IMR-90 (cell line): ENCODE measurements around the gene KRTAP10-5. TPM values are rescaled to one million over a fixed set of nuclear protein-coding genes. Genes with fewer than 3 reads are reported as not detected.

ENCODE experiments used
- ATAC-seq: fragments of 200-7000 bp; cut with Tn5 transposase; 2 replicates; pipeline ENCODE4 v1.9.1; 2020; ENCODE audit warnings: low read depth, mild to moderate bottlenecking, moderate library complexity
- BruUV-seq: library from RNA; stranded (reverse); fragments of 400-500 nt; replicated peaks from 2 replicates; lab custom pipeline; 2021; lab: Mats Ljungman, UMichigan
- CTCF ChIA-PET: fragments of 300-600 bp; formaldehyde crosslinking; extraction: SDS; loops from one replicate; lab custom pipeline; 2021; ENCODE audit warnings: antibody characterized with exemption; lab: Yijun Ruan, JAX
- POLR2A ChIA-PET: fragments of 300-600 bp; sonication (Branson Sonifier 250); formaldehyde crosslinking; loops from one replicate; lab custom pipeline; 2022; ENCODE audit warnings: antibody characterized with exemption; ENCODE audit not compliant: unreplicated experiment; lab: Charles Lee
- DNase-seq: peaks from one replicate; pipeline ENCODE4 v3.0.0; 2013
- H2AFZ ChIP-seq: replicated peaks from 2 replicates; pipeline ENCODE3; 2013; ENCODE audit warnings: low read length, mild to moderate bottlenecking; ENCODE audit not compliant: poor library complexity
- H2AK5ac ChIP-seq: 2 replicates; pipeline ENCODE4 v1.6.1; 2013; ENCODE audit warnings: low read depth, low read length, inconsistent platforms
- H2AK9ac ChIP-seq: replicated peaks from 2 replicates; pipeline ENCODE3; 2013; ENCODE audit warnings: mild to moderate bottlenecking, low read depth, low read length, moderate library complexity; ENCODE audit not compliant: poor library complexity
- H2BK120ac ChIP-seq: 2 replicates; pipeline ENCODE4 v1.6.1; 2013; ENCODE audit warnings: low read depth, low read length, inconsistent platforms
- H2BK15ac ChIP-seq: 3 replicates; pipeline ENCODE4 v1.6.1; 2013; ENCODE audit warnings: low read depth, low read length, inconsistent platforms
- H2BK20ac ChIP-seq: 2 replicates; pipeline ENCODE4 v1.6.1; 2013; ENCODE audit warnings: low read depth, mild to moderate bottlenecking, inconsistent platforms, low read length, moderate library complexity
- H2BK5ac ChIP-seq: 2 replicates; pipeline ENCODE4 v1.6.1; 2013; ENCODE audit warnings: mild to moderate bottlenecking, low read depth, low read length, inconsistent platforms; ENCODE audit not compliant: poor library complexity, severe bottlenecking
- H3K14ac ChIP-seq: replicated peaks from 2 replicates; pipeline ENCODE4 v1.6.1; 2013; ENCODE audit warnings: low read depth, low read length, inconsistent platforms
- H3K18ac ChIP-seq: 2 replicates; pipeline ENCODE4 v1.6.1; 2013; ENCODE audit warnings: low read depth, low read length, control low read depth
- H3K23ac ChIP-seq: 2 replicates; pipeline ENCODE4 v1.6.1; 2013; ENCODE audit warnings: low read depth, low read length, inconsistent platforms
- H3K27ac ChIP-seq: 2 replicates; pipeline ENCODE4 v1.5.1; 2013; ENCODE audit warnings: mild to moderate bottlenecking, control low read depth, low read length; ENCODE audit not compliant: insufficient read depth
- H3K27me3 ChIP-seq: 2 replicates; pipeline ENCODE4 v1.6.1; 2013; ENCODE audit warnings: low read length; ENCODE audit not compliant: control insufficient read depth, insufficient read depth
- H3K36me3 ChIP-seq: 2 replicates; pipeline ENCODE4 v1.6.1; 2013; ENCODE audit warnings: low read length, mixed read lengths; ENCODE audit not compliant: control insufficient read depth, insufficient read depth
- H3K4ac ChIP-seq: 2 replicates; pipeline ENCODE4 v1.6.1; 2013; ENCODE audit warnings: low read depth, low read length, inconsistent platforms
- H3K4me1 ChIP-seq: 2 replicates; pipeline ENCODE4 v1.6.1; 2013; ENCODE audit warnings: low read length, mixed read lengths; ENCODE audit not compliant: control insufficient read depth, insufficient read depth
- H3K4me2 ChIP-seq: 2 replicates; pipeline ENCODE4 v1.6.1; 2013; ENCODE audit warnings: low read depth, mild to moderate bottlenecking, control low read depth, low read length, moderate library complexity
- H3K4me3 ChIP-seq: 2 replicates; pipeline ENCODE4 v1.5.1; 2013; ENCODE audit warnings: low read depth, mild to moderate bottlenecking, control low read depth, low read length, moderate library complexity; ENCODE audit not compliant: insufficient read depth
- H3K56ac ChIP-seq: 2 replicates; pipeline ENCODE4 v1.6.1; 2013; ENCODE audit warnings: low read length, inconsistent platforms; ENCODE audit not compliant: insufficient read depth; ENCODE audit errors: extremely low read depth
- H3K79me1 ChIP-seq, 2 experiments: 2 replicates each; pipeline ENCODE4 v1.6.1; 2013; ENCODE audit warnings: low read length in 2 of 2, inconsistent platforms in 1 of 2, low read depth in 1 of 2
- H3K9ac ChIP-seq: 2 replicates; pipeline ENCODE4 v1.6.1; 2013; ENCODE audit warnings: low read depth, low read length, control low read depth
- H3K9me1 ChIP-seq: 2 replicates; pipeline ENCODE4 v1.6.1; 2013; ENCODE audit warnings: low read length, inconsistent platforms; ENCODE audit not compliant: insufficient read depth
- H3K9me3 ChIP-seq: 2 replicates; pipeline ENCODE4 v1.6.1; 2013; ENCODE audit warnings: low read length; ENCODE audit not compliant: control insufficient read depth, insufficient read depth
- H4K20me1 ChIP-seq: 2 replicates; pipeline ENCODE4 v1.6.1; 2013; ENCODE audit warnings: low read length, inconsistent platforms; ENCODE audit not compliant: insufficient read depth
- H4K5ac ChIP-seq: 2 replicates; pipeline ENCODE4 v1.6.1; 2013; ENCODE audit warnings: mild to moderate bottlenecking, low read depth, low read length, control low read depth
- H4K8ac ChIP-seq, 2 experiments: 2 replicates each; pipeline ENCODE4 v1.6.1; 2013; ENCODE audit warnings: low read depth in 2 of 2, low read length in 2 of 2, control low read depth in 1 of 2, inconsistent platforms in 1 of 2
- H4K91ac ChIP-seq: 2 replicates; pipeline ENCODE4 v1.6.1; 2013; ENCODE audit warnings: low read depth, low read length, inconsistent platforms; ENCODE audit not compliant: insufficient read depth
- BHLHE40 ChIP-seq: fragments of 150-350 bp; IDR thresholded peaks from 2 replicates; pipeline ENCODE4 v1.6.1; 2016; ENCODE audit warnings: mild to moderate bottlenecking, low read depth, low read length
- CHD1 ChIP-seq: IDR thresholded peaks from 2 replicates; pipeline ENCODE4 v1.6.1; 2012; ENCODE audit warnings: low read depth, low read length, improper control_type of control experiment
- FOS ChIP-seq: fragments of 150-350 bp; IDR thresholded peaks from 2 replicates; pipeline ENCODE4 v1.6.1; 2016; ENCODE audit warnings: low read depth, low read length
- MAFK ChIP-seq: IDR thresholded peaks from 2 replicates; pipeline ENCODE4 v1.6.1; 2012; ENCODE audit warnings: low read depth, low read length, improper control_type of control experiment
- MAZ ChIP-seq: IDR thresholded peaks from 2 replicates; pipeline ENCODE4 v1.6.1; 2012; ENCODE audit warnings: low read depth, mild to moderate bottlenecking, low read length, improper control_type of control experiment, moderate library complexity, borderline replicate concordance
- MXI1 ChIP-seq: IDR thresholded peaks from 2 replicates; pipeline ENCODE4 v1.6.1; 2012; ENCODE audit warnings: low read depth, mild to moderate bottlenecking, low read length, moderate library complexity, borderline replicate concordance
- RAD21 ChIP-seq: IDR thresholded peaks from 2 replicates; pipeline ENCODE4 v1.6.1; 2012; ENCODE audit warnings: low read length, improper control_type of control experiment
- RFX5 ChIP-seq: IDR thresholded peaks from 2 replicates; pipeline ENCODE4 v1.8.0; 2012; ENCODE audit warnings: low read depth, mild to moderate bottlenecking, low read length, moderate library complexity
- USF2 ChIP-seq: fragments of 150-350 bp; IDR thresholded peaks from 2 replicates; pipeline ENCODE4 v1.6.1; 2017; ENCODE audit warnings: mild to moderate bottlenecking, antibody characterized with exemption, low read length, low read depth
- WGBS, 2 experiments: methylation state at CpG; one replicate each; pipeline versions ENCODE4 v1.1.5 to v1.1.7; 2013; ENCODE audit warnings: missing lambda C conversion rate in 2 of 2; ENCODE audit not compliant: insufficient read length in 1 of 2; ENCODE audit errors: extremely low coverage in 2 of 2; 5-methylcytosine and 5-hydroxymethylcytosine counted together
- dilution Hi-C: fragments of 300-500 bp; cut with HindIII; formaldehyde crosslinking; loops from one replicate; pipeline ENCODE4 v1.14.3; 2018; ENCODE audit warnings: low sequenced_read_pairs; ENCODE audit not compliant: unreplicated experiment
- in situ Hi-C: fragments of 300-500 bp; cut with MboI; formaldehyde crosslinking; loops from 3 replicates; pipeline ENCODE4 v1.14.3; 2019; ENCODE audit warnings: low sequenced_read_pairs, inconsistent platforms, mixed read lengths
- intact Hi-C: fragments of 100-400 bp; cut with micrococcal nuclease; formaldehyde crosslinking; loops from 2 replicates; pipeline ENCODE4 v1.10.0; 2022
- polyA plus RNA-seq, 3 experiments: library from polyadenylated mRNA; depleted of rRNA; stranded (reverse); fragments of >200 nt; gene quantifications; 2 replicates each; pipeline ENCODE4 v1.2.3, GENCODE V29; 2012; ENCODE audit warnings: low replicate concordance in 1 of 3
- total RNA-seq: library from RNA; depleted of rRNA; stranded (reverse); fragments of >200 nt; gene quantifications from 2 replicates; pipeline ENCODE4 v1.2.3, GENCODE V29; 2012

Gene KRTAP10-5
- total and polyA plus RNA-seq, 2 of the 4 experiments (the other 2 are of a cell fraction): not detected

GRCh38 chr21:44582055-44582454 lies 1.7 kb upstream of the KRTAP10-5 start:
- BruUV-seq: no TSS peak
- H3K23ac ChIP-seq: no peak overlapping the region
- ChIA-PET POLR2A (no interaction called here), CTCF (no interaction called here)
- H2BK120ac ChIP-seq: no peak overlapping the region
- no peaks in the 10 kb centered on the region for H4K20me1 ChIP-seq
- no peak overlapping the region for H3K14ac ChIP-seq
- DNase-seq: no peak
- dilution Hi-C loops (no loop called here), in situ Hi-C loops (no loop called here), intact Hi-C loops (no loop called here)
- H4K91ac ChIP-seq: no peak overlapping the region
- H3K4me3 ChIP-seq: no peak overlapping the region
- H3K56ac ChIP-seq: no peak overlapping the region
- no peak overlapping the region for H3K27ac ChIP-seq
- no peak for ATAC-seq
- no peaks in the 10 kb centered on the region for H3K79me1 ChIP-seq
- no peak overlapping the region for H2AFZ ChIP-seq
- H2BK15ac ChIP-seq: no peak overlapping the region
- H3K4me2 ChIP-seq: no peak overlapping the region
- H3K4me1 ChIP-seq: no peaks in the 10 kb centered on the region
- H3K9me3 ChIP-seq: peaks cover 11% of the 10 kb centered on the region
- no peak overlapping the region for H3K4ac ChIP-seq
- H3K18ac ChIP-seq: no peak overlapping the region
- no peak overlapping the region for H2BK20ac ChIP-seq
- no peak overlapping the region for H4K5ac ChIP-seq
- no peaks in the 10 kb centered on the region for H3K9me1 ChIP-seq
- H3K36me3 ChIP-seq: no peaks in the 10 kb centered on the region
- H3K9ac ChIP-seq: no peak overlapping the region
- H3K27me3 ChIP-seq: peaks cover 3% of the 10 kb centered on the region; the same call in 1 of the 2 replicates
- no peak overlapping the region for H2AK9ac ChIP-seq
- H2AK5ac ChIP-seq: no peak overlapping the region
- no peak overlapping the region for H2BK5ac ChIP-seq
- no peak for TF ChIP-seq CHD1
- TF ChIP-seq RFX5: no peak
- no peak for TF ChIP-seq BHLHE40
- no peak for TF ChIP-seq USF2
- TF ChIP-seq MXI1: no peak
- no peak for TF ChIP-seq MAZ
- no peak for TF ChIP-seq FOS
- no peak for TF ChIP-seq MAFK
- TF ChIP-seq RAD21: no peak
- no peak overlapping the region for H4K8ac ChIP-seq
- 81% methylated on average over 4 of the region's 15 CpGs; no CpG with 5 or more reads in 1 of the 2 experiments for WGBS, 2 experiments
